Measurements from ENCODE around the gene SUCNR1. TPM values are rescaled to one million over a fixed set of nuclear protein-coding genes. Genes with fewer than 3 reads are reported as not detected.
"Not testable (repeated sequence)": the region's sequence is repeated elsewhere in the genome, so short reads cannot be mapped to it uniquely, and the experiment has no call there.

SUCNR1 gene
- total RNA-seq, 3 donors from 2014 or later (not counting 1 experiment from before 2014, with no cell fraction given): 0.19 to 0.23 TPM; not detected in 1

- H3K4me1 ChIP-seq (ENCODE audit: control insufficient read depth, insufficient read depth, low read length): no peaks in the 10 kb centered on the region
- no peaks in the 10 kb centered on the region for H3K36me3 ChIP-seq (ENCODE audit: control insufficient read depth, insufficient read depth, low read length)
- 35% methylated on average over 6 of the region's 8 CpGs for WGBS (ENCODE audit: insufficient coverage)
- peak; percentile 31 to 79 (median 49) for ATAC-seq
- no peaks in the 10 kb centered on the region for H3K9me3 Mint-ChIP-seq
- peak in 1 of 2 donors; percentile 15 for DNase-seq
- H3K36me3 Mint-ChIP-seq: no peaks in the 10 kb centered on the region
- H3K9me3 ChIP-seq (ENCODE audit: control insufficient read depth, insufficient read depth, low read length): no peaks in the 10 kb centered on the region
- H3K4me3 Mint-ChIP-seq: no peak overlapping the region
- no peak for TF ChIP-seq CTCF (IDR thresholded peaks at IDR 0.05)
- H3K27ac ChIP-seq (ENCODE audit: low read length): no peak overlapping the region
- no peaks in the 10 kb centered on the region for H3K27me3 ChIP-seq (ENCODE audit: control insufficient read depth, insufficient read depth, low read length)
- peak overlapping the region in 1 of 2 donors; percentile 40 for H3K27ac Mint-ChIP-seq
- no peak overlapping the region for H3K4me3 ChIP-seq (ENCODE audit: low read length)
- intact Hi-C loops (cut with micrococcal nuclease): no loop called here
- peaks cover 12% of the 10 kb centered on the region in 2 donors for H3K4me1 Mint-ChIP-seq
- no peaks in the 10 kb centered on the region for H3K27me3 Mint-ChIP-seq (ENCODE audit: low read depth in 2 of 2)
Observed at GRCh38 chr3:151871639-151872468, 1.6 kb upstream of the SUCNR1 start.

DNA sequence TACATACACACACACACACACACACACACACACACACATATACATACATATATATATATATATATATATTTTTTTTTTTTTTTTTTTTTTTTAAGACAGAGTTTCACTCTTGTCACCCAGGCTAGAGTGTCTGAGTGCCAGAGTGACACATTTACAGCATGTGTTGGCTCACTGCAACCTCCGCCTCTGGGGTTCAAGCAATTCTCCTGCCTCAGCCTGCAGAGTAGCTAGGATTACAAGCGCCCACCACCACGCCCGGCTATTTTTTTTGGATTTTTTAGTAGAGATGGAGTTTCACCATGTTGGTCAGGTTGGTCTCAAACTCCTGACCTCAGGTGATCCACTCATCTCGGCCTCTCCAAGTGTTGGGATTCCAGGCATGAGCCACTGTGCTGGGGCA, 636 bp downstream of the SUCNR1 start:
- H3K4me1 ChIP-seq (ENCODE audit: control insufficient read depth, insufficient read depth, low read length); H3K36me3 Mint-ChIP-seq; H3K4me3 Mint-ChIP-seq; H3K9me3 ChIP-seq (ENCODE audit: control insufficient read depth, insufficient read depth, low read length); H3K27me3 ChIP-seq (ENCODE audit: control insufficient read depth, insufficient read depth, low read length); ATAC-seq; H3K27ac ChIP-seq (ENCODE audit: low read length); DNase-seq; H3K4me3 ChIP-seq (ENCODE audit: low read length); H3K9me3 Mint-ChIP-seq; H3K27ac Mint-ChIP-seq; H3K36me3 ChIP-seq (ENCODE audit: control insufficient read depth, insufficient read depth, low read length); H3K27me3 Mint-ChIP-seq (ENCODE audit: low read depth in 2 of 2); intact Hi-C loops (cut with micrococcal nuclease): not testable (repeated sequence)
- WGBS (ENCODE audit: insufficient coverage): 91% methylated on average over 5 of the region's 5 CpGs
- peaks cover 12% of the 10 kb centered on the region in 2 donors for H3K4me1 Mint-ChIP-seq

- no peak overlapping the region for H3K27ac ChIP-seq (ENCODE audit: low read length)
Observed at GRCh38 chr3:151875759-151876158, 2.3 kb downstream of the SUCNR1 start.

More at GRCh38 chr3:151875759-151876158, 2.3 kb downstream of the SUCNR1 start:
- H3K36me3 Mint-ChIP-seq: no peaks in the 10 kb centered on the region
- H3K9me3 Mint-ChIP-seq: no peaks in the 10 kb centered on the region
- Histone ChIP-seq H3K36me3 (ENCODE audit: control insufficient read depth, insufficient read depth, low read length) (no peaks in the 10 kb centered on the region), H3K9me3 (ENCODE audit: control insufficient read depth, insufficient read depth, low read length) (no peaks in the 10 kb centered on the region), H3K4me3 (ENCODE audit: low read length) (no peak overlapping the region), H3K4me1 (ENCODE audit: control insufficient read depth, insufficient read depth, low read length) (no peaks in the 10 kb centered on the region), H3K27me3 (ENCODE audit: control insufficient read depth, insufficient read depth, low read length) (no peaks in the 10 kb centered on the region)
- no peak for DNase-seq
- peak overlapping the region; percentile 19 to 27 for H3K27ac Mint-ChIP-seq
- TF ChIP-seq CTCF (IDR thresholded peaks at IDR 0.05): no peak
- peak overlapping the region; percentile 47 for H3K4me3 Mint-ChIP-seq
- ATAC-seq: peak in 2 of 3 donors; percentile 20 to 69
- no peaks in the 10 kb centered on the region for H3K27me3 Mint-ChIP-seq (ENCODE audit: low read depth in 2 of 2)
- peaks cover 18 to 22% of the 10 kb centered on the region in 2 donors for H3K4me1 Mint-ChIP-seq
- 15% methylated on average over 2 of the region's 3 CpGs for WGBS (ENCODE audit: insufficient coverage)
- intact Hi-C loops (cut with micrococcal nuclease): no loop called here
